HEK293 (cell line): ENCODE results near the gene PITPNM3.

Source experiments
- SP3 ChIP-seq: fragments of 450-650 bp; formaldehyde crosslinking; IDR thresholded peaks from 2 replicates; pipeline ENCODE4 v1.5.1; 2016; ENCODE audit warnings: missing biosample characterization, missing genetic modification characterization
- TF ChIP-seq, protein P1 (sequence below): fragments of 450-650 bp; formaldehyde crosslinking; IDR thresholded peaks from 2 replicates; pipeline ENCODE4; 2016; ENCODE audit warnings: missing biosample characterization, missing genetic modification characterization

DNA sequence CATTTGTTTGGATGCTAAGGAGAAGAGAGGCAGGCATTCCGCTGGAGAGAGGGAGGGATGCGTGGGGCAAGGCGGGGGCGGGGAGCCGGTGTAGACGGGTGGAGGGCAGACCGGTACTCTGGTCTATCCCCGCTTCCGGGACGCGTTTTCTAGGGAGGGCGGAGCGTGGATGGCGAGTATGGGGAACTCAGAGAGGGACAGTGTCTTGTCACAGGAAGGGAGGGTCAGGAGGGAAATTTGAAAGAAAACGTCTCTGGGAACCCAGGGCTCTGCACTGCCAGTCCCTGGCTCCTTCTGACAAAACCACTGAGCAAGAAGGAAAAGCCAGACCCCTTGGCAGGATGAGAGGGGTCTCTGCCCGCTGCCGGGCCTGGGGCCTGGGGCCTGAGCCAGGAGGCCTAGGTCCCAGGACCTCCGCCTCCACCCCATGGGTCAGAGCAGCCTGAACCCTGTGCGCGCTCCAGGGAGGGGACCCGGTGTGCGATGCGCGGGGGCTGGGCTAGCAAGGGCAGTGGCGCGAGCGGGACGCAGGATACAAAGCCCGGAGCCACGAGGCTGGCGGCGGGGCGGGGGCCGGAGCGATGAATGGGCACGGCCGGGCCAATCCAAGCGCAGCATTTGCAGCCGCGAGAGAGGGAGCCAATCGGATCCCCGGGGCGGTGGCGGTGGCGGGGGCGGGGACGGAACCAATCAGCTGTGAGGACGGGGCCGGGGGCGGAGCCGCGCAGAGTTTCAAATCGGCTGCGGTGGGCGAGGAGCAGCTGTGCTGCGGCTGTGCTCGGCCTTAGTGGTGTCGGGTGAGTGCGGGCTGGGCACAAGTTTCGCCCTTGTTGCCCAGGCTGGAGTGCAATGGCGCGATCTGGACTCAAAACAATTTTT, 112.4 kb downstream of the PITPNM3 start, which contains the start of gene PIMREG:
- TF ChIP-seq SP3: peak; percentile 78
- TF ChIP-seq, protein P1, sequence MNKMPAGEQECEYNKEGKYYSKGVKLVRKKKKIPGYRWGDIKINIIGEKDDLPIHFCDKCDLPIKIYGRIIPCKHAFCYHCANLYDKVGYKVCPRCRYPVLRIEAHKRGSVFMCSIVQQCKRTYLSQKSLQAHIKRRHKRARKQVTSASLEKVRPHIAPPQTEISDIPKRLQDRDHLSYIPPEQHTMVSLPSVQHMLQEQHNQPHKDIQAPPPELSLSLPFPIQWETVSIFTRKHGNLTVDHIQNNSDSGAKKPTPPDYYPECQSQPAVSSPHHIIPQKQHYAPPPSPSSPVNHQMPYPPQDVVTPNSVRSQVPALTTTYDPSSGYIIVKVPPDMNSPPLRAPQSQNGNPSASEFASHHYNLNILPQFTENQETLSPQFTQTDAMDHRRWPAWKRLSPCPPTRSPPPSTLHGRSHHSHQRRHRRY (tag by site-specific recombination): no peak
